Measurements from ENCODE around the gene AMBRA1.

The AMBRA1 gene

GRCh38 chr11:46367916-46368267 lies 225.9 kb downstream of the AMBRA1 start:
- no peak for DNase-seq (ENCODE audit: low read depth in 2 of 2)
- TF ChIP-seq, protein P1, sequence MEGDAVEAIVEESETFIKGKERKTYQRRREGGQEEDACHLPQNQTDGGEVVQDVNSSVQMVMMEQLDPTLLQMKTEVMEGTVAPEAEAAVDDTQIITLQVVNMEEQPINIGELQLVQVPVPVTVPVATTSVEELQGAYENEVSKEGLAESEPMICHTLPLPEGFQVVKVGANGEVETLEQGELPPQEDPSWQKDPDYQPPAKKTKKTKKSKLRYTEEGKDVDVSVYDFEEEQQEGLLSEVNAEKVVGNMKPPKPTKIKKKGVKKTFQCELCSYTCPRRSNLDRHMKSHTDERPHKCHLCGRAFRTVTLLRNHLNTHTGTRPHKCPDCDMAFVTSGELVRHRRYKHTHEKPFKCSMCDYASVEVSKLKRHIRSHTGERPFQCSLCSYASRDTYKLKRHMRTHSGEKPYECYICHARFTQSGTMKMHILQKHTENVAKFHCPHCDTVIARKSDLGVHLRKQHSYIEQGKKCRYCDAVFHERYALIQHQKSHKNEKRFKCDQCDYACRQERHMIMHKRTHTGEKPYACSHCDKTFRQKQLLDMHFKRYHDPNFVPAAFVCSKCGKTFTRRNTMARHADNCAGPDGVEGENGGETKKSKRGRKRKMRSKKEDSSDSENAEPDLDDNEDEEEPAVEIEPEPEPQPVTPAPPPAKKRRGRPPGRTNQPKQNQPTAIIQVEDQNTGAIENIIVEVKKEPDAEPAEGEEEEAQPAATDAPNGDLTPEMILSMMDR (IDR thresholded peaks at IDR 0.05; ENCODE audit: low read depth, low read length), result no peak
- H3K4me3 ChIP-seq (replicated peaks in 1 of 2; ENCODE audit: low read depth in 2 of 2, low read length in 2 of 2), result no peak overlapping the region

DNA sequence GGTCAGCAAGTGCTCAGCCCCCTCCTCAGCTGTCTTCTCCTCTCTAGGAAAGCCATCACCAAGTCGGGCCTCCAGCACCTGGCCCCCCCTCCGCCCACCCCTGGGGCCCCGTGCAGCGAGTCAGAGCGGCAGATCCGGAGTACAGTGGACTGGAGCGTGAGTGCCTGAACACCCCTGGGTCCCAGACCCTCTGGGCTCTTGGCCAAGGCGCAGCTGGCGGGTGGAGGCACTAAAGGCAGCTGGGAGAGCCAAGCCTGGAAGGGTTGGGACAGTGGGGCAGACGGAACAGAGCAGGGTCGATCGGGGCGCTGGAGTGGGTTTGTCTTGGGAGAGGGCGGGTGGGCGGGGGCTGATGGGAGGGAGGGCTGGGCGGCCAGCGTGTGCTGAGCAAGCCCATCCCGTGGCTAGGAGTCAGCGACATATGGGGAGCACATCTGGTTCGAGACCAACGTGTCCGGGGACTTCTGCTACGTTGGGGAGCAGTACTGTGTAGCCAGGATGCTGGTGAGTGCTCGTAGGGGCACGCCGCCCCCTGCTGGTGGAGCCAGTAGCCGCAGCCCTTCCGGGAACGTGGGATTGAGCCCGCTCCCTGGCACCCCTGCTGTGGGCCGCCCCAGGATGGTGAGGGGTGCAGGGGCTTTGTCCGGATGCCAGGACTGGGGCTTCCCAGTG lies 226.4 kb downstream of the AMBRA1 start:
- H3K4me3 ChIP-seq (replicated peaks in 1 of 2; ENCODE audit: low read depth in 2 of 2, low read length in 2 of 2), result no peak overlapping the region
- TF ChIP-seq, protein P1 (IDR thresholded peaks at IDR 0.05; ENCODE audit: low read depth, low read length), result peak; percentile 91
- DNase-seq (ENCODE audit: low read depth in 2 of 2), result peak; percentile 61 to 65

DNA sequence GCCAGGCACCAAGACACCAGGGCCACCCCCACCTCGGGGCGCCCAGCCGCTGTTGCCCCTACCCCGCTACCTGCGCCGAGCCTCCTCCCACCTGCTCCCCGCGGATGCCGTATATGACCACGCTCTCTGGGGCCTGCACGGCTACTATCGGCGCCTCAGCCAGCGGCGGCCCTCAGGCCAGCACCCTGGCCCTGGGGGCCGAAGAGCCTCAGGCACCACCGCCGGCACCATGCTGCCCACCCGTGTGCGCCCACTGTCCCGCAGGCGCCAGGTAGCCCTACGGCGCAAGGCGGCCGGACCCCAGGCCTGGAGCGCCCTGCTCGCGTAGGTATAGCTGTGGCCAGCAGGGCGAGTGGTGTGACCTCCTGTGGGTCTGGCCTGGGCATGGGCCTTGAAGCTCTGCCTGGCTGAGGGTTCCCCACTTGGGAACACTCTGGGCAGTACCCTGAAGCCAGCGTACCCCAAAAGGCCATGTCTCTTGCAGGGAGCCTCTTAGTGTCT lies 227.1 kb downstream of the AMBRA1 start:
- TF ChIP-seq, protein P1 (IDR thresholded peaks at IDR 0.05; ENCODE audit: low read depth, low read length), result no peak
- H3K4me3 ChIP-seq (replicated peaks in 1 of 2; ENCODE audit: low read depth in 2 of 2, low read length in 2 of 2), result no peak overlapping the region

DNA sequence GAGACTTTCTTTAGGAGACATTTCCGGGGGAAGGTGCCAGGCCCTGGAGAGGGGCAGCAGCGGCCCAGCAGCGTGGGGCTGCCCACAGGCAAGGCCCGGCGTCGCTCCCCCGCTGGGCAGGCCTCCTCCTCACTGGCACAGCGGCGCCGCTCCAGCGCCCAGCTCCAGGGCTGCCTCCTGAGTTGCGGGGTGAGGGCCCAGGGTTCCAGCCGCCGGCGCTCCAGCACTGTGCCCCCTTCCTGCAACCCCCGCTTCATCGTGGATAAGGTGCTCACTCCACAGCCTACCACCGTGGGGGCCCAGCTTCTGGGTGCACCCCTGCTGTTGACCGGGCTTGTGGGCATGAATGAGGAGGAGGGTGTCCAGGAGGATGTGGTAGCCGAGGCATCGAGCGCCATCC lies 227.6 kb downstream of the AMBRA1 start:
- no peak overlapping the region for H3K4me3 ChIP-seq (replicated peaks in 1 of 2; ENCODE audit: low read depth in 2 of 2, low read length in 2 of 2)
- TF ChIP-seq, protein P1 (IDR thresholded peaks at IDR 0.05; ENCODE audit: low read depth, low read length), result no peak
- DNase-seq (ENCODE audit: low read depth in 2 of 2), result no peak

More for the DNA sequence above, 227.1 kb downstream of the AMBRA1 start:
- DNase-seq (ENCODE audit: low read depth in 2 of 2), result no peak

DNA sequence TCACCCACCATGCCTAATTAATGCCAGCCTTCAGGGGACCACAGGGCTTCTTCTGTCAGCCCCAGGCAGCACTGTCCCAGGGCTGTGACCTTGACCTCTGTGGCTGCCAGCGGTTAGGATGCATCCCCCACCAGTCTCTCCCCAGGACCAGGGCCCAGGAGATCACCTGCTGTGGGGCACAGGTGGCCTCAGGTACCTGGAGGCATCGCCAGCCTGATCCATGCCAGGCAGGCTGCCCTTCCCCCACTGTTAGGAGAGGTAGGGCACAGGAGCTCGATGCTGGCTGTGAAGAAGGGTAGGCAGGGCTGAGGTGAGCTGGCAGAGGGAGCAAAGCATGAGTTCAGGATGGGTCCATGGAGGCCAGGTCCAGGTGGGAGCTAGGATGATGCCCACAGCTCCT lies 229.0 kb downstream of the AMBRA1 start:
- no peak overlapping the region for H3K4me3 ChIP-seq (replicated peaks in 1 of 2; ENCODE audit: low read depth in 2 of 2, low read length in 2 of 2)
- TF ChIP-seq, protein P1 (IDR thresholded peaks at IDR 0.05; ENCODE audit: low read depth, low read length), result no peak
- DNase-seq (ENCODE audit: low read depth in 2 of 2), result no peak

- TF ChIP-seq, protein P1 (IDR thresholded peaks at IDR 0.05; ENCODE audit: low read depth, low read length), result no peak
- peak in 1 of 2 donors; percentile 27 for DNase-seq (ENCODE audit: low read depth in 2 of 2)
- no peak overlapping the region for H3K4me3 ChIP-seq (replicated peaks in 1 of 2; ENCODE audit: low read depth in 2 of 2, low read length in 2 of 2)
Observed at GRCh38 chr11:46364056-46364455, 229.8 kb downstream of the AMBRA1 start.
